ENCODE data around the gene GIGYF2. TPM values are rescaled to one million over a fixed set of nuclear protein-coding genes. Genes with fewer than 3 reads are reported as not detected.

Gene GIGYF2
- total RNA-seq, 1 experiment from 2014 or later: 55.3 TPM

- no peak overlapping the region for H4K5ac ChIP-seq (ENCODE audit: insufficient read length, low read depth, low read length)
- H3K23ac ChIP-seq (ENCODE audit: insufficient read length, low read depth, low read length): no peak overlapping the region
- no peak overlapping the region for H2BK5ac ChIP-seq (ENCODE audit: insufficient read length, low read length)
- no peak for DNase-seq
- H3K4me3 Mint-ChIP-seq: no peak overlapping the region
- no peak overlapping the region for H3T11ph ChIP-seq (ENCODE audit: low read length)
- H2AFZ ChIP-seq (ENCODE audit: low read length): no peak overlapping the region
- H3K4me1 Mint-ChIP-seq: peaks cover 0 to 11% of the 10 kb centered on the region in 2 experiments; a peak in 2 of 4 replicates
- H3K9me3 ChIP-seq (ENCODE audit: control insufficient read depth, low read depth, low read length): no peaks in the 10 kb centered on the region
- H2BK15ac ChIP-seq (ENCODE audit: low read depth, low read length): no peak overlapping the region
- H3K18ac ChIP-seq (ENCODE audit: insufficient read length, low read depth, low read length): no peak overlapping the region
- no peak overlapping the region for H2BK20ac ChIP-seq (ENCODE audit: low read depth, low read length, poor library complexity, severe bottlenecking)
- no peaks in the 10 kb centered on the region; the same call in 1 of the 2 replicates for H3K27me3 ChIP-seq (ENCODE audit: insufficient read depth, low read length)
- H3K9ac ChIP-seq (ENCODE audit: extremely low read depth, insufficient read length, low read length): no peak overlapping the region
- no CpG with 5 or more reads among the region's 17 CpGs for WGBS (ENCODE audit: extremely low coverage, insufficient read length, low lambda C conversion rate)
- no peak overlapping the region for H3K4ac ChIP-seq (ENCODE audit: low read depth, low read length)
- peaks cover 14% of the 10 kb centered on the region for H3K27me3 Mint-ChIP-seq (ENCODE audit: low read depth)
- no peak overlapping the region for H3K27ac ChIP-seq (ENCODE audit: insufficient read length, low read depth, low read length)
- H3K79me1 ChIP-seq (ENCODE audit: insufficient read depth, low read depth, low read length, poor library complexity, severe bottlenecking): no peaks in the 10 kb centered on the region
- peaks cover 3% of the 10 kb centered on the region for H3K23me2 ChIP-seq (ENCODE audit: insufficient read length, low read depth, low read length, poor library complexity, severe bottlenecking)
- no peak overlapping the region for H4K8ac ChIP-seq (replicated peaks; ENCODE audit: insufficient read length, low read depth, low read length)
- no peak overlapping the region for H2AK5ac ChIP-seq (ENCODE audit: insufficient read length, low read length)
- H3K79me2 ChIP-seq (ENCODE audit: insufficient read depth, low read length): no peaks in the 10 kb centered on the region
- no peak overlapping the region for H2BK12ac ChIP-seq (ENCODE audit: insufficient read length, low read depth, low read length)
- peak overlapping the region in 1 of 3 experiments; percentile 40; a peak in 1 of 7 replicates for H3K27ac Mint-ChIP-seq
- no peaks in the 10 kb centered on the region for H3K4me1 ChIP-seq (ENCODE audit: insufficient read depth, low read length)
- H3K9me3 Mint-ChIP-seq: no peaks in the 10 kb centered on the region; a peak in 1 of 5 replicates
- no peak overlapping the region for H2BK120ac ChIP-seq (ENCODE audit: low read depth, low read length, poor library complexity, severe bottlenecking)
- TF ChIP-seq CTCF (conservative IDR thresholded peaks at IDR 0.05): no peak
- H3K36me3 Mint-ChIP-seq (ENCODE audit: insufficient read depth in 1 of 3, low read depth in 3 of 3): no peaks in the 10 kb centered on the region; a peak in 1 of 7 replicates
- H3K4me2 ChIP-seq (ENCODE audit: insufficient read depth, insufficient read length, low read length): no peak overlapping the region
- H3K14ac ChIP-seq (ENCODE audit: insufficient read depth, low read length): no peak overlapping the region
- no peaks in the 10 kb centered on the region for H4K20me1 ChIP-seq (ENCODE audit: control insufficient read depth, insufficient read depth, insufficient read length)
- H3K56ac ChIP-seq (ENCODE audit: insufficient read length, low read depth, low read length): no peak overlapping the region
- no peak overlapping the region for H4K91ac ChIP-seq (ENCODE audit: insufficient read length, low read depth, low read length)
Observed at GRCh38 chr2:232870766-232871371, 173.7 kb downstream of the GIGYF2 start.

Data from H9 (cell line).